HG03139 (cell line): ENCODE data around the gene ZNF316.
"Not testable (repeated sequence)": the region's sequence is repeated elsewhere in the genome, so short reads cannot be mapped to it uniquely, and the experiment has no call there.

Experiments
- ATAC-seq: cut with Tn5 transposase; IDR thresholded peaks from one replicate; pipeline ENCODE4 v1.9.1; 2021; ENCODE audit not compliant: unreplicated experiment

ZNF316 gene

DNA sequence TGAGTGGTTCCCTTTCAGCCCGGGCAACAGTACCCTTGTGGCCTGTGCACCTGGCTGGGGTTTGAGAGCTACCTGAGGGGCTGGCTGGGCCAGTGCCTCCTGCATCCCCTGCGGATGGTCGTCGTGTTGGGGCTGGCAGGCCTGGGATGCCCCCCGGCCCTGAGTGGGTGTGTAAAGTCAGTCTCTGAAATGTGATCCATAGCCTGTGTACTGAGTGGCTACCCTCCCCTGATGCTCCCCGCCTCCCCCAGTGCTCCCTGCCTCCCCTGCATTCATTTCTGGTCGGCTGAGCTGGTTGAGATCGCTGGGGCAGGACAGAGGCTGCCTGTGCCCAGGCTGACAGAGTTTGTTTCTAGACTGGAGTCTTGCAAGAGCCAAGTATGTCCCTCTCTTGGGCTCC, 9.3 kb downstream of the ZNF316 start:
- ATAC-seq, result no peak

DNA sequence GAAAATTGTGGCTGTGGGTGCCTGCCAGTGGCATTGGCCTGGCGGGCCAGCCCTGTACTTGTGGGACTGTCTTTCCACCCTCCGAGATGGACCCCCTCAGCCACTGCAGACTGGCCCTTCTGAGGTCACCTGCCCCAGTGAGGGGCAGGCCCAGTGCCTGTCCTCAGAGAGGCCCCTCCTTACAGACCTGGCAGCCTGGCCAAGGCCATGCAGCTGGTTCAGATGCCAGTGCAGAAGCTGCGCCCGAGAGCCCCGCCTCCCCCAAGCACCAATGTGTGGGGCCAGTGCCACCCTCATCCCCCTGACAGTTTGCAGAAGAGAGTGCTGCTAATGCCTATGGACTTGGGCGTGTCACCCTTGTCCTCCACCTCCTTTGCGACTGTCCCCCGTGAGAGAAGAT, 10.0 kb downstream of the ZNF316 start:
- no peak for ATAC-seq

DNA sequence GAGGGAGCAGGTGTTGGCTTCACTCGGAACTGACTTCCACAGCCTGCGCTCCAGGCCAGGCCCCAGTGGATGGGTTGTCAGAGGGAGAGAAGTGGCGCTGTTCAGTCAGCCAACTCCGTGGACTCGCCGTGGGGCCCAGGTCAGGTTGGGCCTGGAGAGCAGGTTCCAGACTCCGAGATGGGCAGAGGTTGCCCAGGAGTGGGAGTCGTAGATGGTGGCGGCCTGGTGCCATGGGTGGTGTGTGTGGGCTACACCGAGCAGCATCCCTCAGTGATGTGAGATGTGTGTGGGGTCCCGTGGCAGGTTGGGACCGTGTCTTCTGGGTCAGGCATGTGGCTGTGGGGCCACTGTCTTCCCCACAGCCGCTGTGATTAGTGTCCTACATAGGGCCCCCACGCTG, 10.4 kb downstream of the ZNF316 start:
- no peak for ATAC-seq

GRCh38 chr7:6648066-6648814, 11.1 kb downstream of the ZNF316 start:
- ATAC-seq, result no peak

DNA sequence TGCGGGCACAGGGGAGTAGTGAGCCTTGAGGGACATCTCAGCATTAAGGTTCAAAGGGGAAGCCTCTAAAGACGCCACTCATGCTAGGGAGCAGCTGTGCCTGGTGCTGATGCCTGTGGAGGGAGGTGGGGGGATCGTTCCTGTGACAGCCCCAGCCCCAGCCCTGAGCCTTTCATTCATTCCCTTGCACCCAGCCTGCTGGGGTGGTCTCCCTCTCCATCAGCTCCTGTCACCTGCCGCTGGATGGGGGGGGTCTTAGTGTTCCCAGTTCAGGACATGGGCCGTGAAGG, 11.6 kb downstream of the ZNF316 start:
- ATAC-seq, result no peak

DNA sequence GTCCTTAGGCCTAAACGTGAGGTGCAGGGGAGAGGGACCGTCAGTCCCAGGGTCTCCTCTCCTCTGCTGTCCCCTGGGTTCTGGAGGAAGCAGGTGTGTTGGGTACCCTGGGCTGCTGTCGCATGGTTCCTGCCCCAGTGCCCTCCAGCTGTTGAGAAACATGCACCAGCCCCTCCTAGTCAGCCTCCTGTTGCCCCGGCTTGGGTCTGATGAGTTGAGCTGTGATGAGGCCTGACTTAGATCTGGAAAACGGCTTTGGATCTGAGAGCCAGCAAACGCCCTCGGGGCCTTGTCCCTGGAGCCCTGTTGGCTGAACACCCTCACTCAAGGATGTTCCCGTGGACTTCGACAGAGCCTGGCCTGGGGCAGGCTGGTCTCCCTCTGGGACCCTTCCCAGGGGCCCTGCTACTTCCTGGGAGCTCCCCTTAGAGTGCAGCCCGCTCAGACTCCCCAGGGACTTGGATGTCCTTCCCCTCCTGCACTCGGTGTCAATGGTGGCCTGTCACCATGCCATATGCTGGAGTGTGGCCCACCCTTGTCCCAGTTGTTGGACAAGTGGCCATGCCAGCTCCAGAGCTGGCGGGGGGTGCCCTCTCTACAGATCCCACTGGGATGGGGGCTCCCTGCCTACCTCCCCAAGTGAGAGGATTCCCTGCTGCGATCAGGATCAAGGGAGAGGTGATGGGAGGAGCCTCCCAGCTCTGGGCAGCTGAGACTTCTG, 12.3 kb downstream of the ZNF316 start:
- ATAC-seq, result no peak

GRCh38 chr7:6650086-6650485, 13.0 kb downstream of the ZNF316 start:
- ATAC-seq, result no peak

DNA sequence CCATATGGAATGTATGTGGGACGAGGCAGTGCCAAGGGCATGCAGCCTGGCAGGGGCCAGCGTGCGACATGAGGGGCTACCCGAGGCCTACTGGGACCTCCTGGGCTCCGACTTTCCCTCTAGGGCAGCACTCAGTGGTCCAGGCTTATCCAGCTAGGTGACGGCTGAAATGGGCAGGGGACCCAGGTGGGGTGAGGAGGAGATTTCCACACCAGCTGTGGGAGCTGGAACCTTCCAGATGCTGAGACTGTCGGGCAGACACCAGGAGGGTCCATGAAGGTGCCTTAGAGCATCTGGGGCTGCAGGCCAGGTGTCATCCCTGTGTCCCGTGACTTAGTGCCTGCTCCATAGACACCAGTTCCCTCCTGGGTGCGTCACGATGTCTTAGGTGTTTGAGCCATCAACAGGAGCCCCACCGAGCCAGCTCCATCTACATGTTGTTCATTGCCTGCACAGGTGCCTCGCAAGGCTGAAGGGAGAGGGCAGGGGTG, 13.4 kb downstream of the ZNF316 start:
- ATAC-seq, result no peak

DNA sequence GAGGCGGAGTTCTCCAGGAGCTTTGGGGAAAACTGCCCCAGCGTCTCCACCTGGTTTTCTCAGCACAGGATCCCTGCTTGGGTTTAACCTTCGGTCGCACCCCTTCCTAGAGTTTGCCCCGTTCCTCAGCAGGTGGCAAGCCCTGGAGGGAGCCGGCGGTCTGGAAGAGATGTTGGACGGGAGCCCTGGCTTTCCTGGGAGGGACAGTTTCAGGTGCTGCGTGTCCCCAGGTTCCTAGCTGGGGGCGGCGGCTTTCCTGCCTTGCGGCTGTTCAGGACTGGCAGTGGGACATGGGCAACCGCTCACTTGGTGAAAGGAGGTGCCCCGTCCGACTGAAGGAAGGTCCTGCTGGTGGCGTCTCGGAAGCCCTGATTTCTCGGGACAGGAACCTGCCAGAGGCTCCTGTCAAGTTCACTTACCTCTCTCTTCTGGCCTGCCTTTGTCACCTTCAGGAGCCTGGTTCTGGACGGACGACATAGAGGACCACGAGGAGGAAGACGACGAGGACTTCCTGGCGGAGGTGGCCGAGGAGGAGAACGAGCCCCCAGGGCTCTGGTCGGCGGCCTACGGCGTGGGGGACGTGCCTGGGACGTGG, 14.8 kb downstream of the ZNF316 start:
- ATAC-seq, result no peak

- ATAC-seq, result no peak
These were observed 15.4 kb downstream of the ZNF316 start for GRCh38 chr7:6652446-6653011.

- ATAC-seq, result no peak
These were observed 16.2 kb downstream of the ZNF316 start for GRCh38 chr7:6653071-6654003.

DNA sequence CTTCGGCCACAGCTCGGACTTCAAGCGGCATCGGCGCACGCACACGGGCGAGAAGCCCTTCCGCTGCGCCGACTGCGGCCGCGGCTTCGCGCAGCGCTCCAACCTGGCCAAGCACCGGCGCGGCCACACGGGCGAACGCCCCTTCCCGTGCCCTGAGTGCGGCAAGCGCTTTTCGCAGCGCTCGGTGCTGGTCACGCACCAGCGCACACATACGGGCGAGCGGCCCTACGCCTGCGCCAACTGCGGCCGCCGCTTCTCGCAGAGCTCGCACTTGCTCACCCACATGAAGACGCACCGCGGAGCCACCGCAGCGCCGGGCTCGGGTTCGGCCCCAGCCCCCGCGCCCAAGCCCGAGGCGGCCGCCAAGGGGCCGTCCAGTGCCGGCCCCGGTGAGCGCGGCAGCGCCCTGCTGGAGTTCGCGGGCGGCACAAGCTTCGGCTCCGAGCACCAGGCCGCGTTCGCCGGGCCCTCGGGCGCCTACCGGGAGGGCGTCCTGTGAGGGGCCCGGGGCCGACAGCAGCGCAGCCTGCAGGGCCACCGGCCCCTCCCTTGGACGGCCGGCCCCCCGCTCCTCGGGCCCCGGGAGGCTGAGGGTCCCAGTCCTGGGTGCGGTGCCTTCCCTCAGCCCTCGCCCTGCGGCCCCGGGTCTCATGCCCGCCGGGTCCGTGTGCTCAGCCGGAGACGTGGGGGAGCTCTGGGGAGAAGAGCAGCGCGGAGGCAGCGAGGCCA, 17.2 kb downstream of the ZNF316 start:
- no peak for ATAC-seq

DNA sequence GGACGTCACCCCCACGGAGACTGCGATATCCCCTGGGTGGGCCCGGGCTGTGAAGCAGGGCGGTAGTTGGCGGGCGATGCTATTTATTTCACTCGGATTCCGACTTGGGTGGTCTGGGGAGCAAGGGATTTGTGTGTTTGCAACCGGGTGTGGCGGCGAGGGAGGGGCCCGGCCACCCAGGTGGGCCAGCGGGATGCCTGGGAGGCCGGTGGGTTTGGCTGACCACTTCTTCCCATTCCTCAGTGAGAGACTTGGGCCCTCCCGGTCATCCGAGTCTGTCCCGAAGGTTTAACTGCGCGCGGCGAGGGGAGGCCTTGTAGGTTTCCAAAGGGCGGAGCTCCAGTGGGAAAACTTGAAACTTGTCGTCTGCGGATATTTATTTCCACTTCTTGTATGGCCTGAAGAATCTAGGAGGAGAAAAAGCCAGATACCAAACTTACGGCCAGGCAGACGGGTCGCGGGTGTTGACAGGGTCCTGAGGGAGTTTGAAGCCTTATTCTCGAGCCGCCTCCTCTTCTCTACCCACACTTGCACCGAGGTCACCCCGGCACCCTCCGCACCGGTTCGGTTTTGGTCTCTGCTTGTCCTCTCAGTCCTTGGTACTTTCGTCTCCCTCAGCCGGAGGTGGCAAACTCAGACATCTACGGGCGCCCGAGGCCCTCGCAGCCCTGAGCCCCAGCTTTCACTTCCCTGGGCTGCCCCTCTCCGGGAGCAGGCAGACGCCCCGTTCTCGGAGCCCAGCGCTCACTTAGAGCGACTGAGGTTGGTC, 17.9 kb downstream of the ZNF316 start:
- no peak for ATAC-seq

- ATAC-seq, result no peak
These were observed 18.7 kb downstream of the ZNF316 start for GRCh38 chr7:6655636-6656385.

DNA sequence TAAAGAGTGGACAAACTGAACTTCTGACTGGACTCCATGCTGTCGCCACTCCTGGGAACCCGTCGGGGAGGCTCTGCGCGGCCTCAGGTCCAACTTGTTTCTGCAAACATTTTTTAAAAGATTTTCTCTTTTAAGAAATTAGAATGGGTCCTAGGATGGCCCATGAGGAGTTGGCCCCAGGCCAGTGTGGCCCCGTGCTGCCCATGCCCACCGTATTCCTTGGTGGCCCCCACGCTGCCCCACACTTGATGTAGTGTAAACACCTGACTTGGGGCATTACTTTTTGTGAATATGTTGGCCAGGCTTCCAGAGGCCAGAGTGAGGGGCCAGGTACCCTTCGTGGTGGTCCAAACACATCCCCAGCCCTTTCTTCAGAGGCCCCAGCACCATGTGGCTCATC, 19.3 kb downstream of the ZNF316 start:
- ATAC-seq, result no peak

GRCh38 chr7:6658618-6659345, 21.7 kb downstream of the ZNF316 start:
- ATAC-seq, result no peak

GRCh38 chr7:6670851-6671250, 33.7 kb downstream of the ZNF316 start:
- ATAC-seq, result not testable (repeated sequence)

- no peak for ATAC-seq
These were observed 38.8 kb downstream of the ZNF316 start for GRCh38 chr7:6675807-6676405.
